Measurements from ENCODE around the gene AQP4. TPM values are rescaled to one million over a fixed set of nuclear protein-coding genes. Genes with fewer than 3 reads are reported as not detected.

AQP4 gene
- total and polyA plus RNA-seq, 2 donors (not counting 3 experiments of a cell fraction or from before 2014, with no cell fraction given) = not detected

GRCh38 chr18:26826656-26827235, 38.8 kb downstream of the AQP4 start:
- Histone ChIP-seq H3K27ac (ENCODE audit: insufficient read depth, low read depth, low read length) (no peak overlapping the region), H2AFZ (ENCODE audit: low read depth, low read length) (no peak overlapping the region), H4K20me1 (replicated peaks; ENCODE audit: control insufficient read depth, extremely low read depth, insufficient read depth, low read length) (no peaks in the 10 kb centered on the region), H3K27me3 (ENCODE audit: control insufficient read depth in 2 of 2, insufficient read depth in 2 of 2, low read length in 2 of 2) (no peaks in the 10 kb centered on the region), H3K4me2 (ENCODE audit: insufficient read depth, low read length) (no peak overlapping the region), H3K79me2 (ENCODE audit: control insufficient read depth, insufficient read depth, low read length) (no peaks in the 10 kb centered on the region), H3K9me3 (replicated peaks; ENCODE audit: control insufficient read depth, insufficient read depth, low read length) (no peaks in the 10 kb centered on the region), H3K9me1 (replicated peaks; ENCODE audit: control insufficient read depth, extremely low read depth, insufficient read depth, low read length) (no peaks in the 10 kb centered on the region), H3K4me1 (ENCODE audit: control insufficient read depth, extremely low read depth, insufficient read depth, low read length) (no peaks in the 10 kb centered on the region), H3K9ac (replicated peaks; ENCODE audit: extremely low read depth, insufficient read depth, low read length) (no peak overlapping the region), H3K4me3 (replicated peaks in 1 of 3; ENCODE audit: insufficient read depth in 1 of 3, low read depth in 1 of 3, low read length in 3 of 3) (no peak overlapping the region), H3K36me3 (ENCODE audit: control insufficient read depth in 2 of 2, extremely low read depth in 1 of 2, insufficient read depth in 2 of 2, low read length in 2 of 2) (no peaks in the 10 kb centered on the region)
- TF ChIP-seq JUN (IDR thresholded peaks at IDR 0.05; ENCODE audit: borderline replicate concordance, insufficient read depth, insufficient read length, low read depth) (no peak), CTCF (IDR thresholded peaks at IDR 0.05; ENCODE audit: extremely low read depth in 1 of 2, insufficient read depth in 1 of 2, low read depth in 1 of 2, low read length in 2 of 2) (no peak), FOS (IDR thresholded peaks at IDR 0.05; ENCODE audit: borderline replicate concordance, insufficient read depth, low read length) (no peak), POLR2AphosphoS5 (IDR thresholded peaks at IDR 0.05; ENCODE audit: insufficient read depth, low read depth, low read length) (no peak), MYC (IDR thresholded peaks at IDR 0.05; ENCODE audit: low read depth, low read length) (no peak), EZH2 (IDR thresholded peaks at IDR 0.05; ENCODE audit: borderline replicate concordance, low read depth, low read length, severe bottlenecking) (no peak), GATA2 (IDR thresholded peaks at IDR 0.05; ENCODE audit: insufficient read depth, insufficient read length, low read depth, low read length) (no peak), MAX (IDR thresholded peaks at IDR 0.05; ENCODE audit: insufficient read depth, insufficient read length) (no peak), POLR2A (IDR thresholded peaks at IDR 0.05; ENCODE audit: low read depth, low read length) (no peak)
- POLR2A ChIA-PET = no interaction called here
- DNase-seq (ENCODE audit: low read depth, low spot score) = no peak
- dilution Hi-C loops (cut with MboI; ENCODE audit: extremely low pct_ligation_motif_present, low sequenced_read_pairs) = no loop called here
- intact Hi-C loops (cut with micrococcal nuclease) = no loop called here
- no TSS peak for BruUV-seq (replicated peaks)
- CTCF ChIA-PET = no interaction called here
- FAIRE-seq = no peak

All from endothelial cell of umbilical vein (primary cell).